WTC11 (cell line): ENCODE results near the gene LRTM2. TPM values are rescaled to one million over a fixed set of nuclear protein-coding genes. Genes with fewer than 3 reads are reported as not detected.

ENCODE experiments used
- ATAC-seq: fragments of 200-7000 bp; cut with Tn5 transposase; 2 replicates; pipeline ENCODE4 v1.10.0; 2021; ENCODE audit warnings: mild to moderate bottlenecking, moderate library complexity
- CTCF ChIA-PET: fragments of 300-600 bp; sonication (Branson Sonifier 250); formaldehyde crosslinking; loops from one replicate; lab custom pipeline; 2021; ENCODE audit warnings: antibody characterized with exemption; lab: Charles Lee
- POLR2A ChIA-PET: fragments of 350-600 bp; sonication (Branson Sonifier 250); formaldehyde crosslinking; loops from one replicate; lab custom pipeline; 2021; ENCODE audit warnings: antibody characterized with exemption; lab: Charles Lee
- DNase-seq: peaks from one replicate; pipeline ENCODE4 v3.0.0; 2021; ENCODE audit warnings: low spot score
- H3K27ac Mint-ChIP-seq: 2 replicates; pipeline ENCODE4 v1.8.0; 2021; ENCODE audit warnings: mixed read lengths
- H3K27me3 Mint-ChIP-seq: 2 replicates; pipeline ENCODE4 v1.8.0; 2021; ENCODE audit warnings: low read depth, mild to moderate bottlenecking, moderate library complexity, mixed read lengths
- H3K36me3 Mint-ChIP-seq: 2 replicates; pipeline ENCODE4 v1.8.0; 2021; ENCODE audit warnings: mixed read lengths
- H3K4me1 Mint-ChIP-seq: 2 replicates; pipeline ENCODE4 v1.8.0; 2022; ENCODE audit warnings: mixed read lengths
- H3K4me3 Mint-ChIP-seq: 2 replicates; pipeline ENCODE4 v1.8.0; 2021; ENCODE audit warnings: mild to moderate bottlenecking, moderate library complexity, mixed read lengths
- H3K9me3 Mint-ChIP-seq: 2 replicates; pipeline ENCODE4 v1.8.0; 2021; ENCODE audit warnings: mixed read lengths
- CBFB ChIP-seq: sonication (generic); formaldehyde crosslinking; IDR thresholded peaks from 2 replicates; pipeline ENCODE4 v1.8.1; 2022; ENCODE audit warnings: mild to moderate bottlenecking, low read depth, missing genetic modification reagents
- ETV6 ChIP-seq: sonication (generic); formaldehyde crosslinking; IDR thresholded peaks from 2 replicates; pipeline ENCODE4 v1.8.1; 2022; ENCODE audit warnings: mild to moderate bottlenecking, missing genetic modification reagents
- FOXJ3 ChIP-seq: sonication (generic); formaldehyde crosslinking; IDR thresholded peaks from 2 replicates; pipeline ENCODE4 v1.9.0; 2021; ENCODE audit warnings: missing genetic modification reagents, mild to moderate bottlenecking, borderline replicate concordance
- NFATC4 ChIP-seq: fragments of 250-450 bp; sonication (Bioruptor Pico); IDR thresholded peaks from 2 replicates; pipeline ENCODE4 v1.9.0; 2021; ENCODE audit warnings: mild to moderate bottlenecking
- NFE2L1 ChIP-seq: sonication (generic); formaldehyde crosslinking; IDR thresholded peaks from 2 replicates; pipeline ENCODE4 v1.8.1; 2023; ENCODE audit warnings: missing genetic modification reagents
- NFYB ChIP-seq: sonication (generic); formaldehyde crosslinking; conservative IDR thresholded peaks from 2 replicates; pipeline ENCODE4 v1.8.0; 2022; ENCODE audit warnings: low read depth, missing genetic modification reagents
- OVOL2 ChIP-seq: fragments of 250-450 bp; sonication (Bioruptor Pico); IDR thresholded peaks from 2 replicates; pipeline ENCODE4 v1.9.0; 2021; ENCODE audit warnings: mild to moderate bottlenecking, borderline replicate concordance
- PREB ChIP-seq: sonication (generic); formaldehyde crosslinking; IDR thresholded peaks from 2 replicates; pipeline ENCODE4 v1.8.1; 2022; ENCODE audit warnings: mild to moderate bottlenecking, missing genetic modification reagents, moderate library complexity, borderline replicate concordance
- RORB ChIP-seq: fragments of 250-450 bp; sonication (Bioruptor Pico); IDR thresholded peaks from 2 replicates; pipeline ENCODE4 v1.9.0; 2021; ENCODE audit warnings: mild to moderate bottlenecking
- SMAD4 ChIP-seq: sonication (generic); formaldehyde crosslinking; IDR thresholded peaks from 2 replicates; pipeline ENCODE4 v1.8.0; 2022; ENCODE audit warnings: mild to moderate bottlenecking, missing genetic modification reagents
- STAT6 ChIP-seq: sonication (generic); formaldehyde crosslinking; conservative IDR thresholded peaks from 2 replicates; pipeline ENCODE4 v1.8.1; 2023; ENCODE audit warnings: mild to moderate bottlenecking, low read depth, missing genetic modification reagents, moderate library complexity
- TEAD4 ChIP-seq: sonication (generic); formaldehyde crosslinking; IDR thresholded peaks from 2 replicates; pipeline ENCODE4 v1.8.0; 2022; ENCODE audit warnings: mild to moderate bottlenecking, missing genetic modification reagents
- ZNF263 ChIP-seq: sonication (generic); formaldehyde crosslinking; IDR thresholded peaks from 2 replicates; pipeline ENCODE4 v1.8.1; 2022; ENCODE audit warnings: low read depth, mild to moderate bottlenecking, moderate library complexity, missing genetic modification reagents
- ZNF396 ChIP-seq: fragments of 250-450 bp; sonication (Bioruptor Pico); IDR thresholded peaks from 2 replicates; pipeline ENCODE4 v1.8.0; 2021; ENCODE audit warnings: mild to moderate bottlenecking, moderate library complexity, borderline replicate concordance
- ZNF423 ChIP-seq: fragments of 250-450 bp; sonication (Bioruptor Pico); IDR thresholded peaks from 2 replicates; pipeline ENCODE4 v2.1.2; 2022; ENCODE audit warnings: mild to moderate bottlenecking, moderate library complexity
- ZNF671 ChIP-seq: fragments of 250-450 bp; sonication (Bioruptor Pico); IDR thresholded peaks from 2 replicates; pipeline ENCODE4 v1.8.0; 2021; ENCODE audit warnings: mild to moderate bottlenecking
- total RNA-seq: library from RNA; stranded (reverse); gene quantifications from 3 replicates; pipeline ENCODE4 v1.2.3, GENCODE V29; 2021
- TF ChIP-seq, protein P1 (sequence below): sonication (generic); formaldehyde crosslinking; IDR thresholded peaks from 2 replicates; pipeline ENCODE4 v1.8.1; 2022; ENCODE audit warnings: low read depth, mild to moderate bottlenecking, moderate library complexity, missing genetic modification reagents, borderline replicate concordance
- TF ChIP-seq, protein P2 (sequence below): sonication (generic); formaldehyde crosslinking; IDR thresholded peaks from 2 replicates; pipeline ENCODE4 v1.8.1; 2022; ENCODE audit warnings: low read depth, missing genetic modification reagents, borderline replicate concordance
- TF ChIP-seq, protein P3 (sequence below): sonication (generic); formaldehyde crosslinking; conservative IDR thresholded peaks from 2 replicates; pipeline ENCODE4 v1.8.1; 2022; ENCODE audit warnings: mild to moderate bottlenecking, missing genetic modification reagents

Gene LRTM2
- total RNA-seq, 1 experiment from 2014 or later = 0.66 TPM

DNA sequence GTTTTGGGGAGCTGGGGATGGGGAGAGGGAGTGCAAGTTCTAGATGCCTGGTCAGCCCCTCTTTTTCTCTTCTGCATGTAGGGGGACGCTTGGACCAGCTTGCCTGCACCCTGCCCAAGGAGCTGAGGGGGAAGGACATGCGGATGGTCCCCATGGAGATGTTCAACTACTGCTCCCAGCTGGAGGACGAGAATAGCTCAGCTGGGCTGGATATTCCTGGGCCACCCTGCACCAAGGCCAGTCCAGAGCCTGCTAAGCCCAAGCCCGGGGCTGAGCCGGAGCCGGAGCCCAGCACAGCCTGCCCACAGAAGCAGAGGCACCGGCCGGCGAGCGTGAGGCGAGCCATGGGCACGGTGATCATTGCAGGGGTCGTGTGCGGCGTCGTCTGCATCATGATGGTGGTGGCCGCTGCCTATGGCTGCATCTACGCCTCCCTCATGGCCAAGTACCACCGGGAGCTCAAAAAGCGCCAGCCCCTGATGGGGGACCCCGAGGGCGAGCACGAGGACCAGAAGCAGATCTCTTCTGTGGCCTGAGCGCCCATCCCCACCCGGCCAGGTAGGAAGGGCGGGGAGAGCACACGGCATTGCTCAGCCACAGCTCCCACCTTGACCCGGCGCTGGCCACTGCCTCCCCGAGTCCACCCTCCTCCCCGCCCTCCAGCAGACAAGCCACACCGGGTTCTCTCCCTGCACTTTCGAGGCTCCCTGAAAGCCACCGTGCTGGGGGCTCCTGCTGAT, 14.0 kb downstream of the LRTM2 start (continued):
- no peak for TF ChIP-seq ZNF396 (CRISPR knock-in tag)
- TF ChIP-seq, protein P1, sequence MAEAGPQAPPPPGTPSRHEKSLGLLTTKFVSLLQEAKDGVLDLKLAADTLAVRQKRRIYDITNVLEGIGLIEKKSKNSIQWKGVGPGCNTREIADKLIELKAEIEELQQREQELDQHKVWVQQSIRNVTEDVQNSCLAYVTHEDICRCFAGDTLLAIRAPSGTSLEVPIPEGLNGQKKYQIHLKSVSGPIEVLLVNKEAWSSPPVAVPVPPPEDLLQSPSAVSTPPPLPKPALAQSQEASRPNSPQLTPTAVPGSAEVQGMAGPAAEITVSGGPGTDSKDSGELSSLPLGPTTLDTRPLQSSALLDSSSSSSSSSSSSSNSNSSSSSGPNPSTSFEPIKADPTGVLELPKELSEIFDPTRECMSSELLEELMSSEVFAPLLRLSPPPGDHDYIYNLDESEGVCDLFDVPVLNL (CRISPR knock-in tag) = no peak

- no peak for TF ChIP-seq RORB
- no peak for TF ChIP-seq FOXJ3
- no peak for TF ChIP-seq SMAD4 (CRISPR knock-in tag)
- no peak for TF ChIP-seq TEAD4 (CRISPR knock-in tag)
- no peak for TF ChIP-seq STAT6
- TF ChIP-seq ZNF671 (CRISPR knock-in tag) = no peak
- TF ChIP-seq ETV6 (CRISPR knock-in tag) = no peak
- TF ChIP-seq, protein P2, sequence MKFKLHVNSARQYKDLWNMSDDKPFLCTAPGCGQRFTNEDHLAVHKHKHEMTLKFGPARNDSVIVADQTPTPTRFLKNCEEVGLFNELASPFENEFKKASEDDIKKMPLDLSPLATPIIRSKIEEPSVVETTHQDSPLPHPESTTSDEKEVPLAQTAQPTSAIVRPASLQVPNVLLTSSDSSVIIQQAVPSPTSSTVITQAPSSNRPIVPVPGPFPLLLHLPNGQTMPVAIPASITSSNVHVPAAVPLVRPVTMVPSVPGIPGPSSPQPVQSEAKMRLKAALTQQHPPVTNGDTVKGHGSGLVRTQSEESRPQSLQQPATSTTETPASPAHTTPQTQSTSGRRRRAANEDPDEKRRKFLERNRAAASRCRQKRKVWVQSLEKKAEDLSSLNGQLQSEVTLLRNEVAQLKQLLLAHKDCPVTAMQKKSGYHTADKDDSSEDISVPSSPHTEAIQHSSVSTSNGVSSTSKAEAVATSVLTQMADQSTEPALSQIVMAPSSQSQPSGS (CRISPR knock-in tag) = no peak
- TF ChIP-seq ZNF396 (CRISPR knock-in tag) = no peak
- no peak for TF ChIP-seq NFYB
- no peak for TF ChIP-seq ZNF263 (CRISPR knock-in tag)
- ChIA-PET POLR2A (no interaction called here), CTCF (no interaction called here)
- DNase-seq (no peak), ATAC-seq (no peak)
- H3K27ac Mint-ChIP-seq = no peak overlapping the region
- no peak overlapping the region for H3K4me3 Mint-ChIP-seq
- H3K9me3 Mint-ChIP-seq = no peaks in the 10 kb centered on the region
- H3K27me3 Mint-ChIP-seq = peaks cover 7% of the 10 kb centered on the region; the same call in 1 of the 2 replicates
- no peaks in the 10 kb centered on the region for H3K36me3 Mint-ChIP-seq
- H3K4me1 Mint-ChIP-seq = peaks cover 19% of the 10 kb centered on the region
Observed at GRCh38 chr12:1835211-1836131, 15.1 kb downstream of the LRTM2 start.

DNA sequence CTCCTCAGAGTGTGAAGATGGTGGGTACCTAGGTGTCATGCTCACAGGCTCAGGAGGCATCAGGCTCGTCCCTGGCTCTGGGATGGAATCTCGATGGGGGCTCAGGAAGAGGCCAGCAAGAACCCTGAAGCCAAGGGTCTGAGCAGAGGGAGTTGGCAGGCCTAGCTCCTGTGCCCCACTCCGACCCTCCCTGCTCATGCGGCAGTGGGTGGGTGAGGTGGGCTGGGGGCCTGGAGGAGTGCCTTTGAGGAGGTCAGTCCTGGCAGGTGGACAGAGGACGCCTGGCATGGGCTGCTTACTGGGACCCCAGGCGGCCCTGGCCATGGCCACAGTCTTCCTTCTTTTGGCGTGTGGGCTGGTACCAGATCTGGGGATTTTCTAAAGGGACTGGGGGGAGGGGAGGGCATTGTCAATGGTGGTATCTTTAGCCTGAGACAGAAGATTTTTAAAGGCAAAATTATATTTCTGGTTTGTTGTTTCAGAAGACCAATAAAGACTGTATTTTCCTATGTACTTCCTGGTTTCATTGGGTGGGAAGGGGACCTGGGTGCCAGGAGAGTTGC, 16.0 kb downstream of the LRTM2 start:
- no peak overlapping the region for H3K4me3 Mint-ChIP-seq
- DNase-seq (no peak), ATAC-seq (no peak)
- H3K36me3 Mint-ChIP-seq = no peaks in the 10 kb centered on the region
- ChIA-PET CTCF (interaction anchor here (0.5 to 1.2 kb wide), 2 partner anchors 86 to 183 kb away, joined by 3 to 4 read pairs; no protein-coding TSS in a partner anchor), POLR2A (interaction anchor here (0.5 kb wide), 1 partner anchor 69 kb away, joined by 3 read pairs; no protein-coding TSS in a partner anchor)
- no peak overlapping the region for H3K27ac Mint-ChIP-seq
- H3K4me1 Mint-ChIP-seq = peaks cover 21% of the 10 kb centered on the region
- no peaks in the 10 kb centered on the region for H3K9me3 Mint-ChIP-seq
- no peaks in the 10 kb centered on the region for H3K27me3 Mint-ChIP-seq
- TF ChIP-seq PREB (no peak), ZNF423 (no peak), OVOL2 (no peak), NFATC4 (no peak), CBFB (CRISPR knock-in tag) (no peak), NFE2L1 (no peak)
- TF ChIP-seq, protein P3, sequence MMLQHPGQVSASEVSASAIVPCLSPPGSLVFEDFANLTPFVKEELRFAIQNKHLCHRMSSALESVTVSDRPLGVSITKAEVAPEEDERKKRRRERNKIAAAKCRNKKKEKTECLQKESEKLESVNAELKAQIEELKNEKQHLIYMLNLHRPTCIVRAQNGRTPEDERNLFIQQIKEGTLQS (CRISPR knock-in tag) = no peak
- TF ChIP-seq, protein P2 (CRISPR knock-in tag) = no peak
